AG04449 (cell line): ENCODE data around the gene MRPL52.
"Not testable (repeated sequence)": the region's sequence is repeated elsewhere in the genome, so short reads cannot be mapped to it uniquely, and the experiment has no call there.

Experiments used
- CTCF ChIA-PET: fragments of 350-600 bp; formaldehyde crosslinking; extraction: SDS; loops from one replicate; lab custom pipeline; 2021; ENCODE audit warnings: antibody characterized with exemption; lab: Yijun Ruan, JAX
- POLR2A ChIA-PET: fragments of 400-600, 350-600 bp; formaldehyde crosslinking; extraction: SDS; loops from one replicate; lab custom pipeline; 2020; ENCODE audit warnings: antibody characterized with exemption, inconsistent platforms; lab: Yijun Ruan, JAX
- DNase-seq: peaks from one replicate; pipeline ENCODE4 v3.0.0-alpha.2; 2010; ENCODE audit warnings: low read depth, low spot score
- H3K4me3 ChIP-seq: 2 replicates; pipeline ENCODE4 v1.5.1; 2011; ENCODE audit warnings: low read depth, mild to moderate bottlenecking, control low read depth, low read length
- TF ChIP-seq, protein P1 (sequence below): IDR thresholded peaks from one replicate; pipeline ENCODE4 v1.5.1; 2011; ENCODE audit warnings: mild to moderate bottlenecking, moderate library complexity, low read length, control low read depth, inconsistent platforms; ENCODE audit not compliant: insufficient read depth; ENCODE audit errors: missing control alignments

The MRPL52 gene

DNA sequence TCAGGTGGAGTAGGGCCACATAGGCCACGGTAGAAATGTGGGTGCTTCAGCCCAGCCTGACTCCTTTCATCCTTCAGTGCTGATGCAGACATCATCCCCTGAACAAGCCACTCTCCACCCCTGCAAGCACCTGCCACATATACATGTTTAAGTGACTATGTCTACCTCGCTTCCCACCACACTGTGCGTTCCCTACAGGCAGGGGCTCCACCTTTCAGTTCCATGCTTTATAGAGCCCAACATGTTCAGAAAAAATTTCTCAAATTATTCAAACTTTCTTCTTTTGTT is 26.1 kb upstream of the MRPL52 start:
- CTCF ChIA-PET: interaction anchor here (0.6 kb wide), 1 partner anchor 231 kb away, joined by 3 read pairs; no protein-coding TSS in a partner anchor
- H3K4me3 ChIP-seq: no peak overlapping the region
- DNase-seq: no peak
- TF ChIP-seq, protein P1, sequence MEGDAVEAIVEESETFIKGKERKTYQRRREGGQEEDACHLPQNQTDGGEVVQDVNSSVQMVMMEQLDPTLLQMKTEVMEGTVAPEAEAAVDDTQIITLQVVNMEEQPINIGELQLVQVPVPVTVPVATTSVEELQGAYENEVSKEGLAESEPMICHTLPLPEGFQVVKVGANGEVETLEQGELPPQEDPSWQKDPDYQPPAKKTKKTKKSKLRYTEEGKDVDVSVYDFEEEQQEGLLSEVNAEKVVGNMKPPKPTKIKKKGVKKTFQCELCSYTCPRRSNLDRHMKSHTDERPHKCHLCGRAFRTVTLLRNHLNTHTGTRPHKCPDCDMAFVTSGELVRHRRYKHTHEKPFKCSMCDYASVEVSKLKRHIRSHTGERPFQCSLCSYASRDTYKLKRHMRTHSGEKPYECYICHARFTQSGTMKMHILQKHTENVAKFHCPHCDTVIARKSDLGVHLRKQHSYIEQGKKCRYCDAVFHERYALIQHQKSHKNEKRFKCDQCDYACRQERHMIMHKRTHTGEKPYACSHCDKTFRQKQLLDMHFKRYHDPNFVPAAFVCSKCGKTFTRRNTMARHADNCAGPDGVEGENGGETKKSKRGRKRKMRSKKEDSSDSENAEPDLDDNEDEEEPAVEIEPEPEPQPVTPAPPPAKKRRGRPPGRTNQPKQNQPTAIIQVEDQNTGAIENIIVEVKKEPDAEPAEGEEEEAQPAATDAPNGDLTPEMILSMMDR: no peak
- POLR2A ChIA-PET: no interaction called here

DNA sequence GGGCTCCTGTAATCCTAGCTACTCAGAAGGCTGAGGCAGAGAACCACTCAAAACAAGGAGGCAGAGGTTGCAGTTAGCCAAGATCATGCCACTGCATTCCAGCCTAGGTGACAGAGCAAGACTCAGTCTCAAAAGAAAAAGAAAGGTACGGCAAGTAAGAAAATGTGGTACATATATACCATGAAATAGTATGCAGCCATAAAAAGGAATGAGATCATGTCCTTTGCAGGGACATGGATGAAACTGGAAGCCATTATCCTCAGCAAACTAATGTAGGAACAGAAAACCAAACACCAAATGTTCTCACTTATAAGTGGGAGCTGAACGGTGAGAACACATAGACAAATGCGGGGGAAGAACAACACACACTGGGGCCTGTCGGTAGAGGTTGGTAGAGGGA is 24.5 kb upstream of the MRPL52 start:
- CTCF ChIA-PET, DNase-seq, H3K4me3 ChIP-seq, POLR2A ChIA-PET: not testable (repeated sequence)

DNA sequence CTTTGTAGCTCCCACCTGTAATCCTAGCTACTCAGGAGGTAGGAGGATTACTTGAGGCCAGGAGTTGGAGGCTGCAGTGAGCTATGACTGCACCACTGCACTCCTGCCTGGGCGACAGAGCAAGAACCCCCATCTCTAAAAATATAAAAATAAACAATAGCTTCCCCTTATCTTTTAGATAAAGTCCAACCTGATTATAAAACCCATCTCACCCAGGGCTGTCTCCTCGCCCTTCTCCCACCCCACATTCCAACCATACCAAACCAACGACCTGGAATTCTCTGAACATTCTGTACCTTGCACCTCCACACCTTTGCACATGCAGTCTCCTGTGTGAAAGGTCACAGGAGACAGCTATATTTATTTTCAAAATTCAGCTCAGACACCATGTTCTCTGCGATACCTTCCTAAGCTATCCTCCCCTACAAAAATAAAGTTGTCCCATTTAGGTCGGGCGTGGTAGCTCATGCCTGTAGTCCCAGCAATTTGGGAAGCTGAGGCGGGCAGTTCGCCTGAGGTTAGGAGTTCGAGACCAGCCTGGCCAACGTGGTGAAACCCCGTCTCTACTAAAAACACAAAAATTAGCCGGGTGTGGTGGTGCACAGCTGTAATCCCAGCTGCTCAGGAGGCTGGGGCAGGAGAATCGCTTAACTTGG is 22.1 kb upstream of the MRPL52 start:
- ChIA-PET POLR2A (interaction anchor here (0.6 to 1.1 kb wide), 2 partner anchors 41 to 218 kb away, joined by 3 to 4 read pairs; partner anchors contain the start of genes DAD1 and OXA1L), CTCF (interaction anchor here (0.8 to 2.5 kb wide), 5 partner anchors 11 to 237 kb away, joined by 3 to 8 read pairs (median 4); no protein-coding TSS in a partner anchor)
- H3K4me3 ChIP-seq: no peak overlapping the region
- TF ChIP-seq, protein P1: no peak
- no peak for DNase-seq

DNA sequence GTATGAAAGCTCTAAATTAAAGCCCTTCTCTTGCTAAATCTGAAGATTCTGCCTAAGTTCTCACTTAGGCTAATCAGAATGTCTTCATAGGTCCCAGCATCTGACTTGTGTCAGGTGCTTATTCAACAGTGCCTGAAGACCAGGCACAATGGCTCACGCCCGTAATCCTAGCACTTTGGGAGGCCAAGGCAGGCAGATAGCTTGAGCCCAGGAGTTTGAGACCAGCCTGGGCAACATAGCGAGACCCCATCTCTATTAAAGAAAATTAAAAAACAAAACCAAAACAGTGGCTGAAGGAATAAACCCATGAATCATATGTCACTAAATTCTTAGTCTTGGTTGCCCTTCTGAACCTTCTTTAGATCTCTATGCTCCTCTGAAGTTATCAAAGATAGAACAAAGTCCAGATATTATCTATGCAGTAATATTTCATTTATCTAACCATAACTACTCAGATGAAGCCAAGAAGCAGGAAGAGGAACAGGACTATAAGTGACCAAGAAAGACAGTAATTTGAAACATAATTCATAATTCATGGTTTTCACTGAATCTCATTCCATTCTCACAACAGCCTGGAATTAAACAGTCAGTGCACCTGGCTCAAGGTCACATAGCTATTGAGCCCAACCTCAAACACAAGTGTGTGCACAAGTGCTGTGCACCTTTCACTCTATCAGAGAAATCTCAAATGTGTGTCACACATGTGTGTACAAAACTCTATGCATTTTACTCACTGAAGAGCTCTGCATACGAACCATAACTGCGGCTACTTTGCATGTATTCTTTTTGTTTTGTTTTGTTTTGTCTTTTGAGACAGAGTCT is 21.1 kb upstream of the MRPL52 start:
- ChIA-PET POLR2A (no interaction called here), CTCF (interaction anchor here (1.2 to 2.1 kb wide), 6 partner anchors 10 to 252 kb away, joined by 3 to 7 read pairs (median 5); no protein-coding TSS in a partner anchor)
- no peak overlapping the region for H3K4me3 ChIP-seq
- TF ChIP-seq, protein P1: no peak
- DNase-seq: no peak

DNA sequence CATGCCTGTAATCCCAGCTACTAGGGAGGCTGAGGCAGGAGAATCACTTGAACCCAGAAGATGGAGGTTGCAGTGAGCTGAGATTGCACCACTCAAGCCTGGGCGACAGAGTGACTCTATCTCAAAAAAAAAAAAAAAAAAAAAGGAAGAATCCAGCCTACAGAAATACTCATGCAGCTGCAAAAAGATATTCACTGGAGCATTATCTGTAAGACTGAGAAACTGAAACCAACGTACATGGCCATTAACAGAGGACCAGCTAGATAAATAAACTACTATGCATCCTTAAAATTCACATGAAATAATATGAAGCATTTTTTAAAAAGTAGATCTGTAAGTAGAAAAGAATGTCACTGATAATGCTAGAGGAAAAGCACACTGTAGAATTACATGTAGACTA is 18.0 kb upstream of the MRPL52 start:
- ChIA-PET CTCF (interaction anchor here (0.6 to 2.5 kb wide), 6 partner anchors 10 to 268 kb away, joined by 3 to 9 read pairs (median 4); no protein-coding TSS in a partner anchor), POLR2A (no interaction called here)
- DNase-seq: no peak
- TF ChIP-seq, protein P1: no peak
- no peak overlapping the region for H3K4me3 ChIP-seq

DNA sequence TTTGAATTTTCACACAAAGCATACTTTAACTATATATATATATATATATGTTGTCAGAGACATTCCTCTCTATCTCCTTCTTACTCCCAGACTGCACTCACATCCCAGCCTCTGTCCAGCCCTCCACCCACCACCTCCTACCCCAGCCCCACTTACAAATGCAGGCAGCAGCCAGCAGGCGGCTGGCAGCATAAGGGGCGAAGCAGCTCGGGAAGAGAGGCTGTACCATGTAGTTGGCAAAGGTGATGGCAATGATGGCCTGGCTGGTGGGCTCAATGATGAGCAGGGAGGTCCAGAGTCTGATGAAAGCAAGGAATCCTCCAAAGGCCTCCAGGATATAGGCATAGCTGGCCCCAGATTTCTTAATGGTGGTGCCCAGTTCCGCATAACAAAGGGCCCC is 16.9 kb upstream of the MRPL52 start:
- H3K4me3 ChIP-seq: no peak overlapping the region
- ChIA-PET POLR2A (no interaction called here), CTCF (interaction anchor here (1.3 to 2.5 kb wide), 3 partner anchors 155 to 256 kb away, joined by 4 to 9 read pairs (median 9); no protein-coding TSS in a partner anchor)
- no peak for DNase-seq
- TF ChIP-seq, protein P1: no peak
